Neural progenitor cell (in vitro differentiated cells): Measurements from ENCODE around the gene KCNQ1. TPM values are rescaled to one million over a fixed set of nuclear protein-coding genes. Genes with fewer than 3 reads are reported as not detected.

Source experiments
- DNase-seq: peaks from one replicate; pipeline ENCODE4 v3.0.0-alpha.2; 2016; ENCODE audit warnings: low spot score
- H2AFZ ChIP-seq: fragments of 200-600 bp; sonication (generic); replicated peaks from 2 replicates; pipeline ENCODE4 v1.6.1; 2016; ENCODE audit warnings: antibody characterized with exemption
- H3F3A ChIP-seq: fragments of 200-600 bp; sonication (generic); 2 replicates; pipeline ENCODE4 v1.6.1; 2016; ENCODE audit warnings: antibody characterized with exemption, low read depth
- H3K27ac ChIP-seq: fragments of 200-600 bp; sonication (generic); 2 replicates; pipeline ENCODE4 v1.5.1; 2016; ENCODE audit warnings: mild to moderate bottlenecking
- H3K27me3 ChIP-seq: fragments of 200-600 bp; sonication (generic); 2 replicates; pipeline ENCODE4 v1.6.1; 2016; ENCODE audit warnings: mild to moderate bottlenecking, moderate library complexity
- H3K36me3 ChIP-seq: fragments of 200-600 bp; sonication (generic); 2 replicates; pipeline ENCODE4 v1.5.1; 2016
- H3K4me1 ChIP-seq: fragments of 200-600 bp; sonication (generic); 2 replicates; pipeline ENCODE4 v1.6.1; 2016; ENCODE audit warnings: mixed run types
- H3K4me2 ChIP-seq: fragments of 200-600 bp; sonication (generic); 2 replicates; pipeline ENCODE4 v1.6.1; 2016
- H3K4me3 ChIP-seq: fragments of 200-600 bp; sonication (generic); 2 replicates; pipeline ENCODE4 v1.5.1; 2016
- H3K79me2 ChIP-seq: fragments of 200-600 bp; sonication (generic); 2 replicates; pipeline ENCODE4 v1.6.1; 2016; ENCODE audit warnings: low read depth
- H3K9ac ChIP-seq: fragments of 200-600 bp; sonication (generic); 2 replicates; pipeline ENCODE4 v1.6.1; 2016
- H3K9me3 ChIP-seq: fragments of 200-600 bp; sonication (generic); 2 replicates; pipeline ENCODE4 v1.5.1; 2016; ENCODE audit warnings: low read depth
- H4K20me1 ChIP-seq: fragments of 200-600 bp; sonication (generic); 2 replicates; pipeline ENCODE4 v1.6.1; 2016; ENCODE audit warnings: low read depth
- H3K27ac Mint-ChIP-seq: 3 replicates; pipeline ENCODE4 v1.8.0; 2021; ENCODE audit warnings: mixed read lengths
- H3K27me3 Mint-ChIP-seq: 2 replicates; pipeline ENCODE4 v1.8.0; 2022; ENCODE audit warnings: low read depth, mild to moderate bottlenecking, inconsistent platforms, moderate library complexity, mixed read lengths; ENCODE audit not compliant: insufficient read depth
- H3K36me3 Mint-ChIP-seq: 3 replicates; pipeline ENCODE4 v1.8.0; 2021; ENCODE audit warnings: mixed read lengths
- H3K4me1 Mint-ChIP-seq: 3 replicates; pipeline ENCODE4 v1.8.0; 2021; ENCODE audit warnings: mixed read lengths
- H3K4me3 Mint-ChIP-seq: 3 replicates; pipeline ENCODE4 v1.8.0; 2021; ENCODE audit warnings: mild to moderate bottlenecking, moderate library complexity, mixed read lengths
- H3K9me3 Mint-ChIP-seq: 3 replicates; pipeline ENCODE4 v1.8.0; 2020; ENCODE audit warnings: mixed read lengths
- CTCF ChIP-seq: fragments of 200-600 bp; sonication (generic); IDR thresholded peaks from 2 replicates; pipeline ENCODE4 v1.5.1; 2017; ENCODE audit warnings: antibody characterized with exemption, mild to moderate bottlenecking
- EZH2 ChIP-seq: fragments of 200-600 bp; sonication (generic); IDR thresholded peaks from 2 replicates; pipeline ENCODE4 v1.6.1; 2017; ENCODE audit warnings: antibody characterized with exemption, mild to moderate bottlenecking, moderate library complexity
- EZH2phosphoT487 ChIP-seq: fragments of 200-600 bp; sonication (generic); IDR thresholded peaks from 2 replicates; pipeline ENCODE4 v1.6.1; 2017; ENCODE audit warnings: antibody characterized with exemption
- total RNA-seq: library from RNA; depleted of rRNA; stranded (reverse); fragments of >200 nt; gene quantifications from 2 replicates; pipeline ENCODE4 v1.2.3, GENCODE V29; 2015; ENCODE audit warnings: low replicate concordance

Gene KCNQ1
- total RNA-seq, 1 donor from 2014 or later: 0.11 TPM

- Mint-ChIP-seq H3K4me3 (no peak overlapping the region), H3K27ac (no peak overlapping the region), H3K27me3 (peaks cover 9% of the 10 kb centered on the region), H3K4me1 (no peaks in the 10 kb centered on the region), H3K9me3 (peaks cover 5% of the 10 kb centered on the region), H3K36me3 (no peaks in the 10 kb centered on the region)
- no peaks in the 10 kb centered on the region for H3K36me3 ChIP-seq
- no peak overlapping the region for H3K27ac ChIP-seq
- no peaks in the 10 kb centered on the region for H3K9me3 ChIP-seq
- TF ChIP-seq EZH2phosphoT487 (no peak), EZH2 (no peak), CTCF (no peak)
- no peaks in the 10 kb centered on the region for H4K20me1 ChIP-seq
- DNase-seq: no peak
- no peaks in the 10 kb centered on the region for H3K79me2 ChIP-seq
- peaks cover 7% of the 10 kb centered on the region for H3K4me1 ChIP-seq
- H3K27me3 ChIP-seq: peaks cover 65% of the 10 kb centered on the region
- no peak overlapping the region for H3K9ac ChIP-seq
- no peak overlapping the region for H3K4me3 ChIP-seq
- no peaks in the 10 kb centered on the region for H3F3A ChIP-seq
- H3K4me2 ChIP-seq: no peak overlapping the region
- no peak overlapping the region for H2AFZ ChIP-seq
Measured at GRCh38 chr11:2458321-2458720, 13.5 kb downstream of the KCNQ1 start.

GRCh38 chr11:2459016-2459725, 14.4 kb downstream of the KCNQ1 start:
- no peaks in the 10 kb centered on the region for H3F3A ChIP-seq
- H2AFZ ChIP-seq: no peak overlapping the region
- no peaks in the 10 kb centered on the region for H3K36me3 ChIP-seq
- H3K9me3 Mint-ChIP-seq: peaks cover 5% of the 10 kb centered on the region
- H3K4me1 ChIP-seq: peaks cover 7% of the 10 kb centered on the region
- TF ChIP-seq EZH2phosphoT487 (no peak), CTCF (no peak), EZH2 (no peak)
- H3K9ac ChIP-seq: no peak overlapping the region
- H3K27ac ChIP-seq: no peak overlapping the region
- no peaks in the 10 kb centered on the region for H3K4me1 Mint-ChIP-seq
- H3K4me3 ChIP-seq: no peak overlapping the region
- DNase-seq: peak; percentile 28
- H3K36me3 Mint-ChIP-seq: no peaks in the 10 kb centered on the region
- H3K4me2 ChIP-seq: no peak overlapping the region
- H3K27me3 Mint-ChIP-seq: peaks cover 9% of the 10 kb centered on the region
- no peak overlapping the region for H3K27ac Mint-ChIP-seq
- no peak overlapping the region for H3K4me3 Mint-ChIP-seq
- peaks cover 56% of the 10 kb centered on the region for H3K27me3 ChIP-seq
- H3K9me3 ChIP-seq: no peaks in the 10 kb centered on the region
- H4K20me1 ChIP-seq: no peaks in the 10 kb centered on the region
- no peaks in the 10 kb centered on the region for H3K79me2 ChIP-seq

- H3K27me3 Mint-ChIP-seq: peaks cover 9% of the 10 kb centered on the region
- no peaks in the 10 kb centered on the region for H3K36me3 ChIP-seq
- no peak for DNase-seq
- TF ChIP-seq EZH2 (no peak), EZH2phosphoT487 (no peak), CTCF (no peak)
- H3K4me3 ChIP-seq: no peak overlapping the region
- H3K4me2 ChIP-seq: no peak overlapping the region
- peaks cover 5% of the 10 kb centered on the region for H3K9me3 Mint-ChIP-seq
- H3K4me1 ChIP-seq: peaks cover 7% of the 10 kb centered on the region
- H3K4me1 Mint-ChIP-seq: no peaks in the 10 kb centered on the region
- H3K27me3 ChIP-seq: peaks cover 51% of the 10 kb centered on the region
- no peak overlapping the region for H3K9ac ChIP-seq
- no peak overlapping the region for H3K4me3 Mint-ChIP-seq
- no peaks in the 10 kb centered on the region for H3F3A ChIP-seq
- no peak overlapping the region for H3K27ac Mint-ChIP-seq
- no peaks in the 10 kb centered on the region for H3K36me3 Mint-ChIP-seq
- no peak overlapping the region for H2AFZ ChIP-seq
- H3K27ac ChIP-seq: no peak overlapping the region
- no peaks in the 10 kb centered on the region for H4K20me1 ChIP-seq
- H3K9me3 ChIP-seq: no peaks in the 10 kb centered on the region
- no peaks in the 10 kb centered on the region for H3K79me2 ChIP-seq
Measured at GRCh38 chr11:2459796-2460531, 15.2 kb downstream of the KCNQ1 start.
